ENCODE data around the gene COL5A2.

COL5A2 gene

DNA sequence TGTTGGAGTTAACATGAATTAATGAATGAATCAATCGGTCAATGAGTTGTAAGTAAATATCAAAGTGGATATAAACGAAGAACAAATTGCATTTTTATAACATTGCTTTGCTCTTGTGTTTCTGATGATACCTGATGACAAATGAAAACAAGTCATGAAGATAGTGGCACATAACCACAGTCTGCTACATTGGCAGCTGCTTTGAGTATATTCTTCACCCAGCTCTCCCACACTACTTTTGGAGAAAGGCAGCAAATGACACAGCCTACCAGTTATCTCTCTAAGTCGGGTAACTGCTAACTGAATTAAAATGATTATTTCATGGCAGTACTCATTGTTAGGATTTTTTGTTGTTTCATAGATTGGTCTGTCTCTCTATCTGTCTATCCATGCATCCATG lies 76.8 kb downstream of the COL5A2 start:
- no peak for DNase-seq (ENCODE audit: low read depth, low spot score)

- no peak for DNase-seq (ENCODE audit: low read depth, low spot score)
These were observed 81.6 kb downstream of the COL5A2 start for GRCh38 chr2:189097934-189098333.

GRCh38 chr2:189096769-189097447 lies 82.7 kb downstream of the COL5A2 start:
- peak; percentile 82 for DNase-seq (ENCODE audit: low read depth, low spot score)

GRCh38 chr2:189095101-189095500 lies 84.5 kb downstream of the COL5A2 start:
- no peak for DNase-seq (ENCODE audit: low read depth, low spot score)

- peak; percentile 89 for DNase-seq (ENCODE audit: low read depth, low spot score)
These were observed 86.6 kb downstream of the COL5A2 start for GRCh38 chr2:189092936-189093335.

GRCh38 chr2:189091253-189091652 lies 88.3 kb downstream of the COL5A2 start:
- no peak for DNase-seq (ENCODE audit: low read depth, low spot score)

GRCh38 chr2:189088591-189089205 lies 90.9 kb downstream of the COL5A2 start:
- DNase-seq (ENCODE audit: low read depth, low spot score), result no peak

DNA sequence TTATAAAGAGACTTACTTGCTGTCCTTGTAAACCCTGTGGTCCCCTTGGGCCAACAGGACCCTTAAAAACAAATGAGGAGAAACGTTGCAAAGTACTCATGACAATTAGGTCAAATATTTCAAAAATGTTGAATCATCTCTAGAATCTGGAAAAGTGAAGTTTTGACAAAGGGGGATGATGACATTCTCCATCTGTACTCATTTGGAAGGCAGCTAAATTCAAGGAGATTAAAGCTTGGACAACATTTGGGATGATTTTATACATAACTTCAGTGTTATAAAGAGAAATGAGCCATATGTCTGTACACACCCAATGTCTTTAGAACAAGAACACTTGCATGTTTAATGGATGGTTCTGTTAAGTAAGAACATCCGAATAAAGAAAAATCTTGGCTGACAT lies 92.9 kb downstream of the COL5A2 start:
- DNase-seq (ENCODE audit: low read depth, low spot score), result peak; percentile 39

DNA sequence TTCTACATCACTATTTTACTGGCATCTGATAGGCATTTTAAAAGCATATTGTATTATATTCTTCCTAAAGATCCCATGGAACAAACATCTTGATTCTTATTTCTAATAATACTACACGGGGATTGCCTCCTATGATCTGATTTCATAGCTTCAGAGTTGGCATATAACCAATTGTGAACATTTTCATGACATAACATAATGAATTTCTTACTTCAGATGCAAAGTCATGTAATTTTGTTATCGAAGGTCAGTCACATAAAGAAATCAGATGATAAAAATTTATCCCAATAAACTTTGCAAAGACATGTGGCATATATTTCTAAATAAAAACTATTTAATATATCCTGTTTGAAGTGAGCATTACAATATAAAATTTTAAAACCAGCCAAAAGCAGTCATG lies 93.3 kb downstream of the COL5A2 start:
- no peak for DNase-seq (ENCODE audit: low read depth, low spot score)

GRCh38 chr2:189083606-189084005 lies 96.0 kb downstream of the COL5A2 start:
- DNase-seq (ENCODE audit: low read depth, low spot score), result no peak

- no peak for DNase-seq (ENCODE audit: low read depth, low spot score)
These were observed 96.5 kb downstream of the COL5A2 start for GRCh38 chr2:189083106-189083505.

- no peak for DNase-seq (ENCODE audit: low read depth, low spot score)
These were observed 97.1 kb downstream of the COL5A2 start for GRCh38 chr2:189082376-189082975.

DNA sequence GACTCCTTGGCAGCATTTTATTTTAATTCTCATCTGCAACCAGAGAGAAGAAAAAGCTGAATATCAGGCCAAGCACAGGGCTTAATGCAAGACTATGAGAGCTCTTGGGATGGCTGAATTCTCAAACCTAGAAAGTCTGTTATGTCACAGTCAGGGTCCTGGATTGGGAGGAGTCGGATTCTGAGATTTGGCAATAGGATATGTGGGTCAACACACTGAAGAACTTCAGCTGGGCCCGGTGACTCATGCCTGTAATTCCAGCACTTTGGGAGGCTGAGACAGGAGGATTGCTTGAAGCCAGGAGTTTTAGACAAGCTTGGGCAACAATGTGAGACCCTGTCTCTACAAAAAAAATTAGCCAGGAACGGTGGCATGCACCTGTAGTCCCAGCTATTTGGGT lies 103.0 kb downstream of the COL5A2 start:
- no peak for DNase-seq (ENCODE audit: low read depth, low spot score)

DNA sequence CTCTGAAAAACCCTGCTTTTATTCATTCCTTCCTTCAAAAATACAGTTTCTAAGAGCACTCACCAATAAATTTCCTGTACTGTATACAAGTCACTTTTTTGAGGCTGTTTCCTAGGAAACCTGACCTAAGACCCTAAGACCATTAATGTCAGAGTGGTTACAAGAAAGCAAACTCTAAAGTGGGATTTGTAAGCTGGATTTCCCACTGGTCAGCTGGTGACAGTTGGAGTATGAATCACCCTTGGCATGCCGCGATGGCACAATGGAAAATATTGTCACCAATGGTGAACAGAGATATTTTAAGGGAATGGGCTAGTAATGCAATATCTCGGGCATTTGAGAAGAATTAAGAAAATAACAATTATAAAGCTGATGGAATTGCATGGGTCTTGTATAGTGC lies 103.4 kb downstream of the COL5A2 start:
- no peak for DNase-seq (ENCODE audit: low read depth, low spot score)

- no peak for DNase-seq (ENCODE audit: low read depth, low spot score)
These were observed 105.1 kb downstream of the COL5A2 start for GRCh38 chr2:189074506-189074905.

GRCh38 chr2:189072036-189072435 lies 107.5 kb downstream of the COL5A2 start:
- DNase-seq (ENCODE audit: low read depth, low spot score), result no peak

DNA sequence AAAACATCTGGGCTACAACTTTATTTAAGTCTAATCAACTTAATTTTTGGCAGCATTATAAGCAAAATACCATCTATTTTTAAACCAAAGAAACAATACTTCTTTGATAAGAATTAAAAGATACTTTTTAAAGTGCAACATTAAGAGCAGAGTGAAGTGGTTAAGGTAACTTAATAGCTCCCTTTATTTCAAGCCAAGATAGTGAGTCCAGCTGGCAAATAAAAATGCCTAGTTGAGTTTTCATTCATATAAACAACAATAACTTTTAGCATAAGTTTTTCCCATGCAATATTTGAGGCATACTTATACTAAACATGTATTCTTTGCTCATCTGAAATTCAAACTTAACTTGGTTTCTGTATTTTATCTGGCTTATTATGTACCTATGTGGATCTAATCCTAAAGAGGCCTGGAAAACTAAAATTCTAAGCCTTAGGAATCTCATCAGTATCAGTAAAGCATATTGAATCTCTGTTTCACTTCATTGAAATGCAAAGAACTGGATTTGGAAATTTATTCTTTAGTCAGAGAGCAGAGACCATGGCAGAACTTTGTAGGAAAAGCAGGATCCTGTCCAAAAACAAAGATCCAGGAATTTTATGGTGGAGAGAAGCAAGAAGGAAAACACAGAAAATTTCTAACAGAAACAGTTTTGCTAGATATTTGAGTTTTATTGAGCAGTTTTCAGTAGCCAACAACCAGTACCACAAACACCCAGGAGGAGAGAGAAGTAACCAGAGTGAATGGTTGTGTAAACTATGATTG lies 109.5 kb downstream of the COL5A2 start:
- DNase-seq (ENCODE audit: low read depth, low spot score), result no peak

DNA sequence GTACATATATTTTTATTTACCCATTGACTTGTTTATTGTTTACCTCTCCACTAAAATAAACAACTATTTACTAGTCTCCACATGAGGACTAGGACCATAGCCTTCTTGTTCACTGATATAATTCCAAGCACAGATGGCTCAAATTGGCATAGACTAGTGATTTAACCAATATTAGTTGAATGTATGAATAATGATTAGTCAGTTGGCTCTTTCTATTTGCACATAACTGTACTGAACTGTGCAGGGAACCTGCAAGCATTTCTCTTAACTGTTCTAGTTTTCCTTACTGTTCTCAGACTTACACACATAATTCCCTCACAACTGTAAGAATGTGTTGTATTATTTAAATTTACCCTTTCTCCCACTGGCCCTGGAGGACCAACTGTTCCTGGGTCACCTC lies 113.5 kb downstream of the COL5A2 start:
- no peak for DNase-seq (ENCODE audit: low read depth, low spot score)

GRCh38 chr2:189060096-189060642 lies 119.4 kb downstream of the COL5A2 start:
- DNase-seq (ENCODE audit: low read depth, low spot score), result no peak

DNA sequence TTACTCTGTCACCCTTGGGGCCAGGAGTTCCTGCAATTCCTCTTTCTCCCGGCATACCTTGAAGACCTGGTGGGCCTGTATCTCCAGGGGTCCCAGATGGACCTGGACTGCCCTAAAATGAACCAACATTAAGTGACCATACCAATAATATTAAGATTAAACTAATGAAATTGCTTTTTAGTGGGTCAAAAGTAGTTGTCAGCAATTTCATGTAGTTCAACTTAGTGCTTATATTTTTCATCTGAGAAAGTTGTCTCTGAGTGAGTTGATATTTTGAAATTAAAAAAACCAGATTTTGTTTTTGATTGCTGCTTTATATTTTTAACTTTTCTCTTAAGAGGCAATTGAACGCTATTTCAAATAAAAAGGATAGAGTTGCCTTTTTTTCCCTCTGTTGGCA lies 122.2 kb downstream of the COL5A2 start:
- DNase-seq (ENCODE audit: low read depth, low spot score), result no peak

- DNase-seq (ENCODE audit: low read depth, low spot score), result no peak
These were observed 123.1 kb downstream of the COL5A2 start for GRCh38 chr2:189056200-189057106.
